NCI-H345 treated with DMSO at 0.1 percent for 48 hours (cell line): ENCODE results near the gene STAG2.

Experiments
- DNase-seq: peaks from one replicate; lab custom pipeline; 2025; ENCODE audit not compliant: unreplicated experiment; lab: John Stamatoyannopoulos, UW

Gene STAG2

GRCh38 chrX:123973921-123974320 lies 12.4 kb downstream of the STAG2 start:
- no peak for DNase-seq

- DNase-seq, result no peak
These were observed 13.7 kb downstream of the STAG2 start for GRCh38 chrX:123975180-123975579.

- no peak for DNase-seq
These were observed 15.3 kb downstream of the STAG2 start for GRCh38 chrX:123976706-123977316.

GRCh38 chrX:123983240-123983639 lies 21.7 kb downstream of the STAG2 start:
- peak; percentile 29 for DNase-seq

- no peak for DNase-seq
These were observed 24.9 kb downstream of the STAG2 start for GRCh38 chrX:123986377-123986776.

- DNase-seq, result no peak
These were observed 27.1 kb downstream of the STAG2 start for GRCh38 chrX:123988423-123989111.

GRCh38 chrX:123989235-123989634 lies 27.7 kb downstream of the STAG2 start:
- no peak for DNase-seq

- DNase-seq, result no peak
These were observed 28.7 kb downstream of the STAG2 start for GRCh38 chrX:123990169-123990568.

GRCh38 chrX:123990602-123991001 lies 29.1 kb downstream of the STAG2 start:
- no peak for DNase-seq

GRCh38 chrX:123993326-123993725 lies 31.8 kb downstream of the STAG2 start:
- DNase-seq, result no peak

- DNase-seq, result no peak
These were observed 32.6 kb downstream of the STAG2 start for GRCh38 chrX:123993904-123994635.

GRCh38 chrX:123994730-123995129 lies 33.2 kb downstream of the STAG2 start:
- DNase-seq, result no peak

- no peak for DNase-seq
These were observed 40.1 kb downstream of the STAG2 start for GRCh38 chrX:124001581-124001980.

- no peak for DNase-seq
These were observed 43.7 kb downstream of the STAG2 start for GRCh38 chrX:124005228-124005627.

- no peak for DNase-seq
These were observed 48.7 kb downstream of the STAG2 start for GRCh38 chrX:124010157-124010556.

GRCh38 chrX:124010566-124010965 lies 49.1 kb downstream of the STAG2 start:
- DNase-seq, result no peak

- no peak for DNase-seq
These were observed 54.2 kb downstream of the STAG2 start for GRCh38 chrX:124015721-124016120.

- no peak for DNase-seq
These were observed 55.3 kb downstream of the STAG2 start for GRCh38 chrX:124016825-124017224.

- DNase-seq, result no peak
These were observed 56.5 kb downstream of the STAG2 start for GRCh38 chrX:124018023-124018422.

GRCh38 chrX:124023838-124024238 lies 62.3 kb downstream of the STAG2 start:
- no peak for DNase-seq

- no peak for DNase-seq
These were observed 65.0 kb downstream of the STAG2 start for GRCh38 chrX:124026529-124026928.

- no peak for DNase-seq
These were observed 66.7 kb downstream of the STAG2 start for GRCh38 chrX:124028182-124028581.
